Natural killer cell (primary cell): ENCODE measurements around the gene PHAF1. TPM values are rescaled to one million over a fixed set of nuclear protein-coding genes. Genes with fewer than 3 reads are reported as not detected.

ENCODE experiments used
- ATAC-seq, 3 donors: fragments of 150-1000 bp in 2 of 3; fragments of 200-7000 bp in 1 of 3; cut with Tn5 transposase; 1 replicate in 1 of 3; 2 replicates in 2 of 3; pipeline ENCODE4 v1.10.0; 2021; ENCODE audit warnings: mild to moderate bottlenecking in 2 of 3, moderate library complexity in 2 of 3
- DNase-seq, 2 donors: peaks; one replicate each; pipeline versions ENCODE4 v3.0.0 to v3.0.0-alpha.2; 2013 to 2021; ENCODE audit warnings: mixed read lengths in 1 of 2
- H3K27ac ChIP-seq: one replicate; pipeline ENCODE4 v1.5.1; 2013; ENCODE audit warnings: mild to moderate bottlenecking, low read length
- H3K27me3 ChIP-seq: one replicate; pipeline ENCODE4 v1.6.1; 2013; ENCODE audit warnings: low read length; ENCODE audit not compliant: control insufficient read depth, insufficient read depth
- H3K36me3 ChIP-seq: one replicate; pipeline ENCODE4 v1.6.1; 2013; ENCODE audit warnings: low read length; ENCODE audit not compliant: control insufficient read depth, insufficient read depth
- H3K4me1 ChIP-seq: one replicate; pipeline ENCODE4 v1.6.1; 2013; ENCODE audit warnings: low read length; ENCODE audit not compliant: control insufficient read depth, insufficient read depth
- H3K4me3 ChIP-seq: one replicate; pipeline ENCODE4 v1.5.1; 2013; ENCODE audit warnings: low read length
- H3K9me3 ChIP-seq: one replicate; pipeline ENCODE4 v1.6.1; 2013; ENCODE audit warnings: low read length; ENCODE audit not compliant: control insufficient read depth, insufficient read depth
- H3K27ac Mint-ChIP-seq, 2 donors: one replicate each; pipeline ENCODE4 v1.8.0; 2022; ENCODE audit warnings: mild to moderate bottlenecking in 2 of 2, mixed read lengths in 2 of 2, moderate library complexity in 1 of 2
- H3K27me3 Mint-ChIP-seq, 2 donors: one replicate each; pipeline ENCODE4 v1.8.0; 2022; ENCODE audit warnings: low read depth in 2 of 2, mixed read lengths in 2 of 2
- H3K36me3 Mint-ChIP-seq: one replicate; pipeline ENCODE4 v1.8.0; 2022; ENCODE audit warnings: mixed read lengths
- H3K4me1 Mint-ChIP-seq, 2 donors: one replicate each; pipeline ENCODE4 v1.8.0; 2022; ENCODE audit warnings: mixed read lengths in 2 of 2
- H3K4me3 Mint-ChIP-seq: one replicate; pipeline ENCODE4 v1.8.0; 2022; ENCODE audit warnings: mild to moderate bottlenecking, moderate library complexity, mixed read lengths
- H3K9me3 Mint-ChIP-seq, 2 donors: one replicate each; pipeline ENCODE4 v1.8.0; 2022; ENCODE audit warnings: mixed read lengths in 2 of 2
- WGBS: methylation state at CpG from one replicate; pipeline ENCODE4 v1.1.7; 2013; ENCODE audit warnings: missing lambda C conversion rate; ENCODE audit not compliant: insufficient coverage; 5-methylcytosine and 5-hydroxymethylcytosine counted together
- intact Hi-C: fragments of 100-400 bp; cut with micrococcal nuclease; formaldehyde crosslinking; loops from one replicate; pipeline ENCODE4 v1.14.2; 2022
- total RNA-seq, 4 donors: library from RNA; stranded (reverse); fragments of 120-200 nt in 1 of 4; gene quantifications; one replicate each; pipeline versions ENCODE4 v1.2.3 to v1.2.4, GENCODE V29; 2013 to 2022
- TF ChIP-seq, protein P1 (sequence below): fragments of 200-600 bp; IDR thresholded peaks from one replicate; pipeline ENCODE4 v1.8.0; 2022; ENCODE audit warnings: antibody characterized with exemption

PHAF1 gene
- total RNA-seq, 3 donors from 2014 or later (not counting 1 experiment from before 2014, with no cell fraction given), result 17.0 to 22.4 (median 22.0) TPM

DNA sequence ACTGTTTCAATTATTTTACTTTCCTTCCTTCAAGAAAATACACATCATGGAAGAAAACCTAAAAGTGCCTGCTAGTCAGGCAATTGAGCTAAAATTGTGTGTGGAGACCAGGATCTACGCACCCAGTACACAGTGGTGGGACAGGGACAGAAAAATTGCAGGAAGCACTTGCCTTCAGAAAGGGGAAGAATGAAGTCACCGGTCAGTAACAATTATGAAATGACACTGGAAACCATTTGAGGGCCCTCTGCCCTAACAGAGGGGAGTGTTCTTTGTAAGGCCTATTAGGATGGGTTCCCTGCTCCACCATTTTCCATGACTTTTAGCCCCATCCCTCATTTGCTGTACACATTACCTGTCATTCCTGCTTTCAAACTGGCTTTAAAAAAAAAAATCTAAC is 4.5 kb upstream of the PHAF1 start:
- Histone ChIP-seq H3K9me3 (no peaks in the 10 kb centered on the region), H3K27me3 (no peaks in the 10 kb centered on the region), H3K27ac (no peak overlapping the region), H3K36me3 (peaks cover 5% of the 10 kb centered on the region), H3K4me1 (peaks cover 9% of the 10 kb centered on the region), H3K4me3 (no peak overlapping the region)
- DNase-seq (no peak), ATAC-seq (no peak)
- Mint-ChIP-seq H3K9me3 (no peaks in the 10 kb centered on the region), H3K27me3 (no peaks in the 10 kb centered on the region), H3K4me1 (peaks cover 9 to 11% of the 10 kb centered on the region in 2 donors), H3K36me3 (no peaks in the 10 kb centered on the region), H3K27ac (no peak overlapping the region), H3K4me3 (no peak overlapping the region)
- intact Hi-C loops, result loop anchor here (10.0 kb wide), 1 partner anchor 90 kb away; no protein-coding TSS in a partner anchor
- 66% methylated on average over 2 of the region's 2 CpGs for WGBS
- TF ChIP-seq, protein P1, sequence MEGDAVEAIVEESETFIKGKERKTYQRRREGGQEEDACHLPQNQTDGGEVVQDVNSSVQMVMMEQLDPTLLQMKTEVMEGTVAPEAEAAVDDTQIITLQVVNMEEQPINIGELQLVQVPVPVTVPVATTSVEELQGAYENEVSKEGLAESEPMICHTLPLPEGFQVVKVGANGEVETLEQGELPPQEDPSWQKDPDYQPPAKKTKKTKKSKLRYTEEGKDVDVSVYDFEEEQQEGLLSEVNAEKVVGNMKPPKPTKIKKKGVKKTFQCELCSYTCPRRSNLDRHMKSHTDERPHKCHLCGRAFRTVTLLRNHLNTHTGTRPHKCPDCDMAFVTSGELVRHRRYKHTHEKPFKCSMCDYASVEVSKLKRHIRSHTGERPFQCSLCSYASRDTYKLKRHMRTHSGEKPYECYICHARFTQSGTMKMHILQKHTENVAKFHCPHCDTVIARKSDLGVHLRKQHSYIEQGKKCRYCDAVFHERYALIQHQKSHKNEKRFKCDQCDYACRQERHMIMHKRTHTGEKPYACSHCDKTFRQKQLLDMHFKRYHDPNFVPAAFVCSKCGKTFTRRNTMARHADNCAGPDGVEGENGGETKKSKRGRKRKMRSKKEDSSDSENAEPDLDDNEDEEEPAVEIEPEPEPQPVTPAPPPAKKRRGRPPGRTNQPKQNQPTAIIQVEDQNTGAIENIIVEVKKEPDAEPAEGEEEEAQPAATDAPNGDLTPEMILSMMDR, result no peak

DNA sequence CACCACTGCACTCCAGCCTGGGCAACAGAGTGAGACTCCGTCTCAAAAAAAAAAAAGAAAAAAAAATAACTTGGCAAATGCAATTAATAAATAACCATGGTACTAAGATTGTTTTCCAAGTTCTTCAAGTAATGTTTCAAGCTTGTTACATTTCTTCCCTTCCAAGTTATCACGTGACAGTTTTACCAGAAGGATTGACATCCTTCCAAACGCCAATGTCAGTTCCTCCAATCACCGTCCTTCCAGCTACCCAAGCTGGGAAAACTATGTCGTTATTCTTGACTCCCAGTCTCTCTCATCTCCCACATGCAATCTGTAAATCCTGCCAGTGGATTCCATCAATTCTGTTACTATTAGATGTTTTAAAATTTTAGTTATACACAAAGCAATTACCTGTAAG is 3.9 kb upstream of the PHAF1 start:
- Mint-ChIP-seq H3K36me3 (no peaks in the 10 kb centered on the region), H3K4me1 (peaks cover 15 to 18% of the 10 kb centered on the region in 2 donors), H3K27ac (peak overlapping the region in 1 of 2 donors; percentile 7), H3K9me3 (no peaks in the 10 kb centered on the region), H3K4me3 (no peak overlapping the region), H3K27me3 (no peaks in the 10 kb centered on the region)
- Histone ChIP-seq H3K36me3 (no peaks in the 10 kb centered on the region), H3K9me3 (no peaks in the 10 kb centered on the region), H3K27ac (no peak overlapping the region), H3K4me1 (peaks cover 16% of the 10 kb centered on the region), H3K27me3 (no peaks in the 10 kb centered on the region), H3K4me3 (no peak overlapping the region)
- ATAC-seq, result no peak
- 79% methylated on average over 4 of the region's 5 CpGs for WGBS
- DNase-seq, result no peak
- intact Hi-C loops, result loop anchor here (10.0 kb wide), 1 partner anchor 91 kb away; no protein-coding TSS in a partner anchor
- TF ChIP-seq, protein P1, result no peak

DNA sequence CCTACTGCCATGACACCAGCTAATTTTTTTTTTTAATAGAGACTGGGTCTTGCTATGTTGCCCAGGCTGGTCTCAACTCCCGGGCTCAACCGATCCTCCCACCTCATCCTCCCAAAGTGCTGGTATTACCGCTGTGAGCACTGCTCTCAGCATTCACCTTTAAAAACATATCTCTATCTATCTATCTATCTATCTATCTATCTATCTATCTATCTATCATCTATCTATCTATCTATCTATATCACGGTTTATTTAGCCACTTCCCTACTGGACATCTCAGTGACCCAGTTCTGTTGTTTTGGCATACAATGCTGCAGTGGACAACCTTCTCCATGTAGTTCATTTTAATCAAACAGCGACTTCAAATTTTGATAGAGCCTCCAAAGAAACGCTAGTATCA is 1.3 kb upstream of the PHAF1 start:
- H3K36me3 Mint-ChIP-seq, result no peaks in the 10 kb centered on the region
- ATAC-seq (no peak), DNase-seq (no peak)
- intact Hi-C loops, result loop anchor here (10.0 kb wide), 1 partner anchor 94 kb away; no protein-coding TSS in a partner anchor
- H3K4me3 Mint-ChIP-seq, result no peak overlapping the region
- no peaks in the 10 kb centered on the region for H3K27me3 Mint-ChIP-seq
- Histone ChIP-seq H3K4me1 (peaks cover 25% of the 10 kb centered on the region), H3K36me3 (no peaks in the 10 kb centered on the region), H3K9me3 (no peaks in the 10 kb centered on the region), H3K27me3 (no peaks in the 10 kb centered on the region), H3K4me3 (no peak overlapping the region), H3K27ac (no peak overlapping the region)
- peak overlapping the region in 1 of 2 donors; percentile 86 for H3K27ac Mint-ChIP-seq
- H3K4me1 Mint-ChIP-seq, result peaks cover 34 to 37% of the 10 kb centered on the region in 2 donors
- TF ChIP-seq, protein P1, result no peak
- 97% methylated on average over 6 of the region's 6 CpGs for WGBS
- no peaks in the 10 kb centered on the region for H3K9me3 Mint-ChIP-seq

DNA sequence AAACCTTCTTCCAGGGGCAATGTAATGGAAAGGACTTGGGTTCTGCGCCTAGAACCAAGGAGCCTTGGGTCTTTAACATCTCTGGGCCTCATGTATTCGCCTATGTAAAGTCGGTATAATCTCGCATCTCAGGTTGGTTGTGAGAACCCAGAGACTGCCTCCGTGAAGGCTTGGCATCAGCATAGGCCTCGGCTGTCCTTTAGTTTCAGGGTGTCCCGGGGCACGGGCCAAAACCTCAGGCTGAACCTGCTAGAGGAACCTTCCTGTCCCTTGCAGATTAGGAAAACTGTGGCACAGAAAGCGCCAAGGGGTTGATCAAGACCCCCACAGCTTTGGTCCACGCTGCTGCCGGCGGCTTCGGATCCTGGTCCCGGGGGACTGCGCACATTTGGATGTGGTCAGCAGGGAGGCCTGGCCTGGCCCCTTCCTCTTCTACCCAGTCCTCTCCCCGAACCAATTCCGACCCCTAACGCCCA is 772 bp upstream of the PHAF1 start:
- Histone ChIP-seq H3K4me1 (peaks cover 25% of the 10 kb centered on the region), H3K27me3 (no peaks in the 10 kb centered on the region), H3K36me3 (no peaks in the 10 kb centered on the region), H3K27ac (no peak overlapping the region), H3K4me3 (peak overlapping the region; percentile 75), H3K9me3 (no peaks in the 10 kb centered on the region)
- DNase-seq (peak in 1 of 2 donors; percentile 11), ATAC-seq (no peak)
- peak overlapping the region; percentile 94 for H3K4me3 Mint-ChIP-seq
- WGBS, result 88% methylated on average over 18 of the region's 18 CpGs
- H3K27me3 Mint-ChIP-seq, result no peaks in the 10 kb centered on the region
- H3K9me3 Mint-ChIP-seq, result no peaks in the 10 kb centered on the region
- intact Hi-C loops, result loop anchor here (1.0 to 10.0 kb wide), 2 partner anchors 81 to 94 kb away; no protein-coding TSS in a partner anchor
- H3K27ac Mint-ChIP-seq, result peak overlapping the region; percentile 65 to 86
- H3K4me1 Mint-ChIP-seq, result peaks cover 34 to 37% of the 10 kb centered on the region in 2 donors
- TF ChIP-seq, protein P1, result no peak
- no peaks in the 10 kb centered on the region for H3K36me3 Mint-ChIP-seq
